ENCODE data around the gene PPP2R2C.

Gene PPP2R2C

GRCh38 chr4:6377626-6378492 is 94.6 kb downstream of the PPP2R2C start:
- no peak for DNase-seq

- no peak for DNase-seq
Measured at GRCh38 chr4:6375620-6376295, 96.7 kb downstream of the PPP2R2C start.

GRCh38 chr4:6374575-6374974 is 97.8 kb downstream of the PPP2R2C start:
- no peak for DNase-seq

- DNase-seq: peak; percentile 4
Measured at GRCh38 chr4:6373541-6374410, 98.6 kb downstream of the PPP2R2C start.

GRCh38 chr4:6372649-6373525 is 99.5 kb downstream of the PPP2R2C start:
- peak; percentile 22 for DNase-seq

GRCh38 chr4:6371812-6372211 is 100.6 kb downstream of the PPP2R2C start:
- no peak for DNase-seq

GRCh38 chr4:6371271-6371670 is 101.1 kb downstream of the PPP2R2C start:
- DNase-seq: no peak

GRCh38 chr4:6369924-6370645 is 102.3 kb downstream of the PPP2R2C start:
- DNase-seq: no peak

GRCh38 chr4:6369511-6369910 is 102.9 kb downstream of the PPP2R2C start:
- peak; percentile 4 for DNase-seq

GRCh38 chr4:6369035-6369434 is 103.4 kb downstream of the PPP2R2C start:
- peak; percentile 6 for DNase-seq

- DNase-seq: peak; percentile 4
Measured at GRCh38 chr4:6368601-6369000, 103.8 kb downstream of the PPP2R2C start.

GRCh38 chr4:6368096-6368495 is 104.3 kb downstream of the PPP2R2C start:
- peak; percentile 10 for DNase-seq

GRCh38 chr4:6367371-6367851 is 105.0 kb downstream of the PPP2R2C start:
- DNase-seq: peak; percentile 10

- no peak for DNase-seq
Measured at GRCh38 chr4:6366581-6366980, 105.8 kb downstream of the PPP2R2C start.

GRCh38 chr4:6365545-6366086 is 106.8 kb downstream of the PPP2R2C start:
- DNase-seq: peak; percentile 13

- peak; percentile 19 for DNase-seq
Measured at GRCh38 chr4:6364581-6364980, 107.8 kb downstream of the PPP2R2C start.

GRCh38 chr4:6364146-6364545 is 108.3 kb downstream of the PPP2R2C start:
- no peak for DNase-seq

- DNase-seq: no peak
Measured at GRCh38 chr4:6362896-6363295, 109.5 kb downstream of the PPP2R2C start.

- no peak for DNase-seq
Measured at GRCh38 chr4:6362243-6362885, 110.0 kb downstream of the PPP2R2C start.

GRCh38 chr4:6361076-6361784 is 111.2 kb downstream of the PPP2R2C start:
- DNase-seq: no peak
